ENCODE results near the gene SLC66A2. TPM values are rescaled to one million over a fixed set of nuclear protein-coding genes. Genes with fewer than 3 reads are reported as not detected.

The SLC66A2 gene
- total RNA-seq, 1 donor from 2014 or later: 13.5 TPM

DNA sequence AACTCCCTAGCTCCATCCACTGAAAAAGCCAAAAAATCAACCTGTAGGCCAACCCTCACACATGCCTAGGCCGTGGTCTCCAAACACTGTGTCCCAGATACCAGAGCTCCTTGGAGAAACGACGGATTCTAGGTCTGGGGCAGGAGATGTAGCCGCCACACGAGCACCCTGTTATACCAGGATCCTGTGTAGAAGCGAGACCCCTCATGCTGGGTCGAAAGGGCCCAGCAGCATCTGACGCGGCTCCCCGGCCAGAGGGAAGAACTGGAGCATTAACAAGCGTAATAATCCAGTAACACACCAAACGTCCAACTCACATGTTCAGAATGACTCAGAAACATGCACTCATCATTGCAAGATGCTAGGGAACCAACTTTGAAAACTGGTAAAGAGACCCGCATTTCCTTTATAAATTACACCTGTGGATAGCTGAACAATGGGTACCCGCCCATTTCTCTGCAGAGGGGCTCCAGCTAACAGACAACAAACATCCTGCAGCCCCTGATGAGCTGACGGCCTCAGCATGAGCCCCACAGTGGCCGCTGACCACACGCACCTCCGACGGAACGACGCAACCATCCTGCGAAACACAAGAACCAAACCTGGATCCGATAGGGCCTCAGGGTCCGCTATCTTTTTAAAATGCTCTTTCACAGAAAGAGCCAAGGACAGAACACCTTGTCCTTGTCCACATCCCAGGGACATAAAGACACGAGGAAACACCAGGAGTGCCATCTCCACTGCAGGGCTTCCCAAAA lies 14.2 kb downstream of the SLC66A2 start:
- DNase-seq (ENCODE audit: low spot score): no peak

DNA sequence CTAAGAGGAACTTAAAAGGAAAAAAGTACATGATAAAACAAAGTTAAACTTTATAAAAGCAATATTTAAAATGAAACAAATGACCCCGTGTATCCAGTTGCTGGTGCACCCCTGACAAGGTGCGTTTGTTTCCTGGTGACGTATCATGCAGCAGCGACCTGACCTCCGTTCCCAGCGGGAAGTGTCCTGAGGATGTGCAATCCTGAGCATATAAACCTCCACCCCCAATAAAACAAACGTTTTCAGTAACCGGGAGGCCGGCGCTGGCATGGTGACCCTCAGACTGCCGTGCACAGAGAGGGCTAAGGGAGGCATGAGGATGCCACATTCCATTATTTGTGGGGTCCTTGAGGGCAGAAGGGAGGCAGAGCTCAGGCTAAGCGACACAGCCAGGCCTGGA lies 14.8 kb downstream of the SLC66A2 start:
- DNase-seq (ENCODE audit: low spot score): no peak

DNA sequence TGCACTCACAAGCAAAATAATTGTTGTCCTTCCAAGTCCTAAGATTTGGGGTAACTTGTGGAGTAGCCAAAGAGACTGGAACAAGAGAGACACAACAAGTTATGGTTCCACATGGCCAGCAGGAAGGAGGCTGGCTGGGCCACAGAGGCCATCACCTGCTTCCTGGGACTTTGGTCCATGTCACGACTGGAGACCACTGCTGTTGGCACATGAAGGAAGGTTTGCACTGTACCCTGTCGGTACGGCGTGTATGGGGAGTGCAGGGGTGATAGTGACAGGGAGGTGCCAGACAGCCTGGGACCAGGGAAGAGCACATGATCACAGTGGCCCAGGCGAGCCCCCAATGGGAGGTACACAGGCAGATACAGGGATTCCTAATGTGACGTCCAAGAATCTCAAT lies 15.5 kb downstream of the SLC66A2 start:
- DNase-seq (ENCODE audit: low spot score): no peak

DNA sequence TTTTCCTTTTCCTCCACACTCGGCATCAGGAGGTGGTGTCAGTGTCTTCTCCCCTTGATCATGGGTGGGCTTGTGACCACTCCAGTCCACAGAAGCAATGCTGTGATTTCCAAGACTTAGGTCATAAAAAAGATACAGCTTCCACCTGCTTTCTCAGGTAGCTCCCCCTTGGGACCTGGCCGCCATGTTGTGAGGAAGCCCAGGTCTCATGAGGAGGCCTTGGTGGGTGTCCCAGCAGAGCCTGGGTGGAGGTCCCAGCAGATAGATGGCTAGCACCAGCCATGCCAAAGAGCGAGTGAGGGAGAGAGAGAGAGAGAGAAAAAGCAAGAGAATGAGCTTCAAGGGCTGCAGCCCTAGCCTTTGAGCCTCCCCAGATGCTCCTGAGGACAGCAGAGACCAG lies 16.0 kb downstream of the SLC66A2 start:
- DNase-seq (ENCODE audit: low spot score): no peak

DNA sequence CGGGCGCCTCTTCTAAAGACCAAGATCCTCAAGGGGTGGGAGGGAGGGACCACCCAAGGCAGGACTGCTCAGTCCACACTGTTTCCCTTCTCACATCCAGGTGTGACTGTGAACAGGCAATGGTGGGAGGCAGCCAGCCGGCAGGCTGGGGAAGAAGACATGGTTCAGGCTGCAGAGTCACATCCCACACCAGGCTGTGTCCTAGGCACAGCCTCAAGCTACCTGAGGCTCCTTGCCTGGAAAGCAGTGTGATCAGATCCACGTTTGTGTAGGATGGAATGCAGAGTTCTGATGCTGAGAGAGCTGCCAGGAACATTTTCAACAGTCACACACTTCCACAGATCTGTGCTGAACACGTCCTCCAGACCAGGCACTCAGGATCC lies 16.4 kb downstream of the SLC66A2 start:
- DNase-seq (ENCODE audit: low spot score): no peak

DNA sequence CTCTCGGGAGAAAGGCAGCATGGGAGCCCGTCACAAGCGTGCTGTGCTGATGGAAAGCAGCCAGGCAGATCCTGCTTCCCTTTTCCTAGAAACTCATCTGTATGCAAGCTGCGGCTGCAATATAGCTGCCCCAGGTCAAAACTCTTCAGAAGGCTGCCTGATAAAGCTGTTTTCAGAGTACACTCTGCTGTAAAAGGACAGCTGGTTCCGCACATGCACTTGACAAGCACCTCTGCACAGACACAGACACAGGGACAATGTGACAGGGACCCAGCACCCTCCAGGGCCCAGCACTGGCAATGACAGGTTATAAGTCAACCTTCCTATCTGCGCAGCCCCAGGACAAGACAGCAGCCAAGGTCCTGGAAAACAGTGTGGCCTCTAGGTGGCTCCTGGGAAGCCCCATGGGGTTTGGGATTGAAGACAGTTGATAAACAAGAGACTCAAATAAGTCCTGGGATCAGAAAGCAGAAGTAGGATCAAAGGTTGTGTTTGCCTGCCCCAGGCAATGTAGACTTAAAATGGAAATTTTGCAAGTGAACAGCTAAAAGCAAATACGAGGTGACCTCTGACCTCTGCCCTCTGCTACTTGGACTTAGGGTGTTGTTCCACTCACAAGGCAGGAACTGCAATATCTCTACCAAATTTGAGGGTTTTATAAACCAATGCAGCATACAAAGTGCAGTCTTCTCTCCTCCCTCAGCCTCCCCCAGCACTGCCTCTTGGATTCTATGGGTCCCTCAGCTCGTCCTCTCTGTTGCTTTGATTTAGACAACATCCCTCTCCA lies 16.9 kb downstream of the SLC66A2 start:
- DNase-seq (ENCODE audit: low spot score): no peak

DNA sequence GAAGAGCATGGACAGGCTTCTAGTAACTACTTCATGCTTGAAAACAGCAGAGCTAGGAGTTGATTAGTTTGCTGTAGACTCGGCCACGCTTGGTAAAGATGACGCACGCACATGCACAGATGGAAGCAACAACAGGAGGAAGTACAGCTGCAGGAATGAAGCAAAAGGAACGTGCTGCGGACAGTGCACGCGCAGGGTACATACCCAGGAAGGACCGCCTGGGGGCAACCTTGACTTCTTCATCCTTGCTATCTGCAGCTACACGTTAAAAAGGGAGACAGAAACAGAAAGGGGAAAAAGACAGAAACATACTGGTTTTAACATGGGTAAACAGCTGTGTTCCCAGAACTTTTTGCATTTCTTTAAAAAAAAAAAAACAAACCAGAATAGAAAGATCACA lies 17.7 kb downstream of the SLC66A2 start:
- no peak for DNase-seq (ENCODE audit: low spot score)

DNA sequence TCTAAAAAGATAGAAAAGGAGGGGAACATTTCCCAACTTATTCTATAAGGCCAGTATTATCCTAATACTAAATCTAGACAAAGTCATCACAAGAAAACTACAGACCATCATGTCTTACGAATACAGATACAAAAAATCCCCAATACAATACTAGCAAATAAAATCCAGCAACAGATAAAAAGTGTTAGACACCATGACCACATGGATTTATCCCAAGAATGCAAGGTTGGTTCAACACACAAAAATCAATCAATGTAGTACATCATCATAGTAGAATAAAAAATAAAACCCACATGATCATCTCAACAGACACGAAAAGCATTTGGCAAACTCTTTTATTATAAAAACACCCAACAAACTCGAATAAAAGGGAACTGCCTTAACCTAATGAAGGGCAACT lies 18.5 kb downstream of the SLC66A2 start:
- no peak for DNase-seq (ENCODE audit: low spot score)

DNA sequence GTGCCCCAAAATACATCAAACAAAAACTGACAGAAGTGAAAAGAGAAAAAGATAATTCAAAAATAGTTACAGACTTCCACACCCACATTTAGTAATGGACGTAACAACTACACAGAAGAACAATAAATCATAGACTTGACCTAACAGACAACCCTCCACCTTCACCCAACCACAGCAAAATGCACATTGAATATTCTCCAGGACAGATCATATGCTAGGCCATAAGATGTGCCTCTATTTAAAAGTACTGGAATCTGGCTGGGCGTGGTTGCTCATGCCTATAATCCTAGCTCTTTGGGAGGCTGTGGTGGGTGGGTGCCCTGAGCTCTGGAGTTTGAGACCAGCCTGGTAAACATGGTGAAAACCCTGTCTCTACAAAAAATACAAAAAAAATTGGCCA lies 20.0 kb downstream of the SLC66A2 start:
- no peak for DNase-seq (ENCODE audit: low spot score)

DNA sequence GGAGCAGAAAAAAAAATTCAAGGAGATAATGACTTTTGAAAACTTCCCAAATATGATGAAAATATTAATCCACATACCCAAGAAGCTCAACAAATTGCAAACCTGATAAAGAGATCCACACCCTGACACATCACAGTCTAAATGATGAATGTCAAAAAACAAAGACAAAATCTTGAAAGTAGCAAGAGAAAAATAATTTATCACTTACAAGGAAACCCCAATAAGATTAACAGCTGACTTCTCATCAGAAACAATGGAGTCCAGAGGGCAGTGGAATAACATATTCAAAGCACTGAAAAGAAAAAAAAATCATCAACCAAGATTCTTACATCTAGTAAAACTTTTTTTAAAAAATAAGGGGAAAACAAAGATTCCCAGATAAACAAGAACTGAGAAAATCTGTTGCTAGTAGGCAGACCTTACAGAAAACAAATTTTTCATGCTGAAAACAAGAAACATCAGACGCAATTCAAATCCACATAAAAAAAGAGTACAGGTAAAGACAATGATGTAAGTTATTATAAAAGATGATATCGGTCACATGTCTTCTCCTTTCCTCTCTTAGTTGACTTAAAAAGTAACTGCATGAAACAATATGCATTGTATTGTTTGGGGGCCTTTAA lies 21.3 kb downstream of the SLC66A2 start:
- no peak for DNase-seq (ENCODE audit: low spot score)

DNA sequence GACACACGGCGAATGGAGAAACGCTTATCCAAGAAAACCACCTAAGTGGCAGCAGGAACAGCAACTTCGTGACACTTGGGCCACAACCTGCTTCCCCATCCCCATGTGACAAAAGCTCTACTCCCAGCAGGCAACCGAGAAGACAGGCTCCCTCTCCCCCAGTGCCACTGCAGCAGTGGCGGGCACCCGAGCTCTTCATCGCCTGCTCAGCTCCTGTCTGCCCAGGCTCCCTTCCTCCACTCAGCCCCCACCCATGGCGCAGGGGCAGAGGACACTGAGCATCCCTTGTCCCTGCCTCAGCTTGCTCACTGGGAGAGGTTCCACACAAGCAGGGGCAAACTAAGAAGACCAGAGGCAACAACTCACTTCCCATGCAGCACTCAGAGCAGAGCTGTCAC lies 22.9 kb downstream of the SLC66A2 start:
- DNase-seq (ENCODE audit: low spot score): no peak

DNA sequence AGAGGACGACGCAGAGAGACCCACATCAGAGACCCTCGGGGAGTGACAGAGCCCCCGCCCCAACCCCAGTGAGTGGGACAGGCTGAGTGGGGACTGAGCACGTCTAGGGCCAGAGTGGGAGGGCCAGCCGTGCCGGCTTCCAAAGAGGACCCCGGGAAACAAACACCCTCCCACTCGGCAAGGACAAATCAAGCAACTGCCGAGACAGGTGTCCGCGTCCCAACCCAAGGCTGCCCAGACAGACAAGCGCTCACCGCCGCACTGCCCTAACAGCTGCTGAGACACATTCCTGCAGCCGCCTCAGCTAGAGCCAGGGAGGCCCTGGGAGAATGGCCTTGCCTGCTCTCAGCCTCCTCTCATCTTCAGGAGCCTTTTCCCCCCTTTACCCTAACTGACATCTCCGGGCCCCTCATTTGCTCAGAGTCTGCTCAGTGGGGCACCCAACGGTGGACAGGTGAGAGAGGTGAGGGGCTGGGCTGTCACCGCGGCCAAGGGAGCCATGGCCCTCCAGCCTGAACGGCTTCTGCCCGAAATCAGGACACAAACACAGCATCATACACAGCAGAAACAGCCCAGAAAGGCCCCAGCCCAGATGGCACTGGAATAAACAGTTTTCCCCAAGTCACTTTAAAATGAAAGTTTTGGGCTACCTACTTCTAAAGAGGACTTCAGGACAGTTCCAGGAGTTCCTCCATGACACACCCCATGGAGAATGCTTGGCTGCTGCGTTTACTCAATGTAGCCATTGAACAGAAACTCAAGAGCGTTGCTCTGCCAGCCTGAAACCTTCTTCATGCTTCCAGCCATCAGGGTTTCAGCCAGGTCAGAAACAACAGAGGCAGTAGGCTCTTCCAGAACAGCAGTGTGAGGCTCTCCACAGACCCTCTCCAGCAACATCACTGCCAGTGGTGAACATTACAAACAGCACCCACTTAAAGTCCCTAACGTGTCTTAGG lies 23.6 kb downstream of the SLC66A2 start:
- DNase-seq (ENCODE audit: low spot score): no peak

DNA sequence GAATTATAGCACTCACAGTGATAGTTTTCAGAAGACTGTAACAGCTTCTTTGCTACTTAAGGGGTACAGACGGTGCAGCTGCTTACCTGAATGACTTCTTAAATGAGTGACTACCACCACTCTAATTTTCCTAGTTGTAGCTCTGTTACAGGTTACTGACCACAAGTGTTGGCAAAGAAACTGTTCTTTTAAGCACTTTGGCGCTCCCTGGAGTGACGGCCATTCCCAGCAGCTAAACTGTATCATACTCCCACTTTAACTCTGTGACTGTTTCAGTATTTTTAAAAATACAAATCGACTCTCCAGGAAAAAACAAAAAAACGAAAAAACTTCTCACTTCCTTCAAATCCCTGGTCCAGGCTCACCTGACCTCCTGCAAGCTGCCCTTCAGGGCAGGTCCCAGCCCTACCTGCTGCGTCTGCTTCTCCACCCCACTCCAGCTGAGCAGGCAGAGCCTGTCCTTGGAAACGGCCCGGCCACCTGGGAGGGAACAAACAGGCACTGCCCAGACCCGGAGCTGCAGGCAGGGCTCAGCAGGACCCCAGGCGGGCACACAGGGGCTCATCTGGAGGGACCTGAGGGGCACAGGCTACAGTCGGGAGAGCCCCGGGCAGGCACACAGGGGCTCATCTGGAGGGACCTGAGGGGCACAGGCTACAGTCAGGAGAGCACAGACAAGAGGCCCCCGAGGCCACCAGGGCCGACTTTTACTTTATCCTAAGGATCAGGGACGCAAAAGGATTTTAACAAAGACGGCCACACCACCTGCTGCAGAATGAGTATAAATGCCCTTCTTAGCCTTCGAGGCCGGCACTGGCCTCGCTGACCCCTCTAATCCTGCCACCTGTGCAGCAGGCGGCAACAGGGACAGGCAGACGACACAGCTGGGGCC lies 24.5 kb downstream of the SLC66A2 start:
- DNase-seq (ENCODE audit: low spot score): no peak

DNA sequence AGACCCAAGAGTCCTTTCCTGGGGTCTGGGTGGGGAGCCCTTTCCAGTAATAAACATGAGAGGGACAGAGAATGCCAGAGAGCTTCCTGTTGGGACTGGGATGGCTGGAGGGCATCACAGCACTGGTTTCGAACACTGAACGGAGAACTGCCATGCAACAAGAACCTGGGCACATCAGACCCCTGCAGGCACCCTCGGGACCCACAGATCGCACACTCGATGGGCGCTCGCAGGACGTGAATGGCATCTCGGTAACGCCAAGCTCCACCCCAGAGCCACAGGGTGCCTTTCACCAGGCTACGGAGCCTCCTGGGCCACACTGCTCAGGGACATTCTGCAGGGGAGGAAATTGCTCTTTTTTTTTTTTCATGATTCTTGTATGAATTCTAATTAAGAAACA lies 25.1 kb downstream of the SLC66A2 start:
- no peak for DNase-seq (ENCODE audit: low spot score)

DNA sequence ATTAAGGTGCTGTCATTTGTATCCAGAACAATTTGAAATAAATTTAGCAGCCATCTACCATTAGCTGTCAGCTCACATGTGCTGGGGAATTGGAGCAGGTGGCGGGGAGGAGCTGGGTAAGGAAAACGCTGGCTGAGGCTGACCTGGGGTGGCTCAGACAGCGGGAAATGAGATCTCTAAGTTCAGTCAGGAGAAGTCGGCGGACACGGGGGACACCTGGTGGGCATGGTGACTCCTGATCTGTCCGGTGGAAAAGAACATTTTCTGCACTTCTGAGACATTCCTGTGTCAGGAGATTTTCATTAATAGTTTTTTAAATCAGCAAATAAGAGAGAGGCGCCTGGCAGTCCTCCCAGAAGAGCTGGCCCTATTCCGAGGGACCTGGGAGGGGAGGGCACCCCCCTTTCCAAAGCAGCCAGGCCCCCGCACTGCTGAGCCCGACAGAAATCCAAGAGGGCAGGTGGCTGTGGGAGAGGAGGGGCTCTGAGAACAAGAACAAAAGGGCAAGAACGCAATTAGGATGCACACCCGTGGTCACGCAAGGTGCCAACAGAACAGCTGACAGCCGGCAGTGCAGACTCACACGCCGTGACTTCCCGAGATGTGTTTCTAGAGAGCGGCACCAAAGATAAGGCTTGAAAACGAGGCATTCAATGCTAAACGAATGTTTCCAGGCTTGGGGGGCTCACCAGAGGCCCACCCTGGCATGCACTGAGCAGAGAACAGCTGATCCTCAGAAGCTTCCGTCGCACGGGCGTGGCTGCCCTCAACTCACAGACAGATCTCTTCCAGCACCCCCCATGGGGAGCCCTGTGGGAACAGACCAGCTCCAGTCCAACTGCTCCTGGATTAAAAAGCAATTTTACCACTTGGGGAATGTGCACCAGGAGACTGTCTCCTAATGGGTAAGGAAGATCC lies 26.4 kb downstream of the SLC66A2 start:
- no peak for DNase-seq (ENCODE audit: low spot score)

DNA sequence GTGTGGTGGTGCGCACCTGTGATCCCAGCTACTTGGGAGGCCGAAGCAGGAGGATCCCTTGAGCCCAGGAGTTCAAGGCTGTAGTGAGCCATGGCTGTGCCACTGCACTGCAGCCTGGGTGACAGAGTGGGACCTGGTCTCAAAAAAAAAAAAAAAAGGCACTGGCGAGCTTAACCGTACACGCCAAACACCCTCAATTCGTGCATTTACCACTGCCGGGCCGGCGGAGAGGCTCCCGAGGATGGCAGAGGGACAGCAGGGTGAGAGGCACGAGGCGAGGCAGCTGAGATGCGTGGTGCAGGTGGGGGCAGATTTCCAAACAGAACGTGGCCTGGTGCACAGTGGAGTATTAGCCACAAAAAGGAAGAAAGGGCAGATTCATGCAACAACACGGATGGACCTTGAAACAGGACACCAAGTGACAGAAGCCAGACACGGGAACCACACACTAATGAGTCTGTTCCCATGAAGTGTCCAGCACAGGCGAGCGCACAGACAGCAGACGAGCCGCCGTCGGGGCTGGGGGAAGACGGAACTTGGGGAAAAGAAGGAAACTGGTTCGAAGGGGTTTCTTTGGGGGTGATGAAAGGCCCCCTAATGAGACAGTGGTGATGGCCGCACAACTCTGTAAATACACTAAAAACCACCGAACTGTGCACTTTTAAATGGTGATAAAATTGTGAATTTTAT lies 27.4 kb downstream of the SLC66A2 start:
- no peak for DNase-seq (ENCODE audit: low spot score)

DNA sequence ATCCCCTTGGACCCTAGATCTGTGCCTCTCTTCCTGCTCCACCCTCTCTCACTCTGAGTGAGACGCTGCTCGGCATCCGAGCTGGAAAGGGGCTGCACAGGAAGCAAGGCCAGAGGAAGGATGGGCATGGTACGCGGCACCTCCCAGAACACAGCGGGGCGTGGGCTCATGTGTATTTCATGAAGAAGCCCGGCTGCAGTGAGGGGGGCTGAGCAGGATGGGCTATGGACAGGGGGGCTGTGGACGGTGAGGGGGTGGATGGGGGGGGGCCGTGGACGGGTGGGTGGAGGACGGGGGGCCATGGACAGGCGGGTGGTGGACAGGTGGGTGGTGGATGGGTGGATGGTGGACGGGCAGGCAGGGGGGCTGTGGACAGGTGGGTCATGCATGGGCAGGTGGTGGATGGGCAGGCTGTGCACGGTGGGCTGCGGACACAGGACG lies 28.5 kb downstream of the SLC66A2 start:
- no peak for DNase-seq (ENCODE audit: low spot score)

DNA sequence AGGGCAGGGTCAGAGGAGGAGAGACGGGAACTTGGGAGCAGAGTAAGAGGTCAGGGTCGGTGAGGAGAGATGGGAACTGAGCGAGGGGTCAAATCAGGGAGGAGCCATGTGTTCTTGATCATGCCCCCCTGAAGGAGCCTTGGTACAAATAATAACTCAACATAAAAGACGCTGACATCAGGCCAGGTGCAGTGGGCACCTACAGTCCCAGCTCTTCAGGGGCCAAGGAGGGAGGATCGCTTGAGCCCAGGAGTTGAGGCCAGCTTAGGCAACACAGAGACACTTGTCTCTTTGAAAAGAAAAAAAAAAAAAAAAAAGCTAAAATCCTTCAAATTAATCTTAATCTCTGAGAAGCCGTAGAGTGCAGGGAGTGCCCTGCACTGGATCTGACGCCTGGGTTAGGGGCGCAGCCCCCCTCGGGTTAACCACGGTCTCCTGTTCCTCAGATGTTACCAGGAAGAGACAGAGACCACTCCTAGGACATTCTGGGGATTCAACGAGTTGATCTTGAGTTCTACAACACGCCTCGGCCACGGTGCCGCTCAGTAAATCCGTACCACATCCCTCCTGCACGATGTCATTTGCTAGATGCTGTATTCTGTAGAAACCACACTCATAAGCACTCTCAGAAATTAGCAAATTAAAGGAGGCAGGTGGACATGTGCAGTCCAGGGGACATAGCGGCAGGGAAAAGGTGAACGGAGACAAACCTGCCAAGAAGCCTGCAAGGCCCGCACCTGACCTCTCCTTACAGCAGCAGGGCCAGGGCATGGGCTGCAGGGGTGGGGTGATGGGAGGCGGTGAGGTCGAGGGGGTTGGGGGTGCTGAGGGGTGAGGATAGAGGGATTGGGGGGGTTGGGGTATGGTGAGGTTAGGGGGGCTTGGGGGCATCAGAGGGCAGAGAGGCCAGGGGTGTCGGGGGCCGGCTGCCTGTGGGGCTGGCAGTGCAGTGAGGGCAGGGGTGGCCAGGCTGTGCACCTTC lies 29.2 kb downstream of the SLC66A2 start:
- no peak for DNase-seq (ENCODE audit: low spot score)

Data from umbilical cord (tissue), 2 donors.